Stimulated activated naive B cell treated with anti-CD40 and anti-IgM and Interleukin-4, amounts not matched to agents 10 μg/mL and 1 μg/mL and 100 μg/mL, for 72 hours (primary cell): Measurements from ENCODE around the gene YTHDF1.

ENCODE experiments used
- ATAC-seq, 2 donors: fragments of 150-1000 bp; cut with Tn5 transposase; replicated peaks; 2 replicates each; pipeline ENCODE4 v1.10.0; 2021; ENCODE audit warnings: moderate library complexity in 1 of 2
- DNase-seq: peaks from one replicate; pipeline ENCODE4 v3.0.0; 2021
- H3K27ac Mint-ChIP-seq: one replicate; pipeline ENCODE4 v1.8.0; 2022; ENCODE audit warnings: mild to moderate bottlenecking, mixed read lengths
- H3K27me3 Mint-ChIP-seq, 2 donors: one replicate each; pipeline ENCODE4 v1.8.0; 2022; ENCODE audit warnings: mixed read lengths in 2 of 2
- H3K36me3 Mint-ChIP-seq, 2 donors: one replicate each; pipeline ENCODE4 v1.8.0; 2022; ENCODE audit warnings: mixed read lengths in 2 of 2, mild to moderate bottlenecking in 1 of 2
- H3K4me1 Mint-ChIP-seq, 2 donors: one replicate each; pipeline ENCODE4 v1.8.0; 2022; ENCODE audit warnings: mixed read lengths in 2 of 2, mild to moderate bottlenecking in 1 of 2
- H3K4me3 Mint-ChIP-seq, 2 donors: one replicate each; pipeline ENCODE4 v1.8.0; 2022; ENCODE audit warnings: mild to moderate bottlenecking in 2 of 2, mixed read lengths in 2 of 2, moderate library complexity in 1 of 2
- H3K9me3 Mint-ChIP-seq, 2 donors: one replicate each; pipeline ENCODE4 v1.8.0; 2022; ENCODE audit warnings: mixed read lengths in 2 of 2, mild to moderate bottlenecking in 1 of 2

The YTHDF1 gene

GRCh38 chr20:63176427-63177133 is 39.4 kb downstream of the YTHDF1 start:
- no peak for ATAC-seq
- H3K27me3 Mint-ChIP-seq, result peaks cover 64 to 88% of the 10 kb centered on the region in 2 donors
- no peak for DNase-seq
- H3K36me3 Mint-ChIP-seq, result peaks cover 3% of the 10 kb centered on the region in 2 donors
- no peaks in the 10 kb centered on the region for H3K9me3 Mint-ChIP-seq
- peak overlapping the region; percentile 68 to 69 for H3K4me3 Mint-ChIP-seq
- peak overlapping the region; percentile 75 for H3K27ac Mint-ChIP-seq
- peaks cover 24 to 57% of the 10 kb centered on the region in 2 donors for H3K4me1 Mint-ChIP-seq

- Mint-ChIP-seq H3K4me1 (peaks cover 24 to 56% of the 10 kb centered on the region in 2 donors), H3K9me3 (no peaks in the 10 kb centered on the region), H3K27me3 (peaks cover 65 to 88% of the 10 kb centered on the region in 2 donors), H3K36me3 (peaks cover 3% of the 10 kb centered on the region in 2 donors), H3K27ac (peak overlapping the region; percentile 75), H3K4me3 (peak overlapping the region; percentile 68 to 69)
- ATAC-seq (no peak), DNase-seq (no peak)
These were observed 39.9 kb downstream of the YTHDF1 start for GRCh38 chr20:63176034-63176426.

DNA sequence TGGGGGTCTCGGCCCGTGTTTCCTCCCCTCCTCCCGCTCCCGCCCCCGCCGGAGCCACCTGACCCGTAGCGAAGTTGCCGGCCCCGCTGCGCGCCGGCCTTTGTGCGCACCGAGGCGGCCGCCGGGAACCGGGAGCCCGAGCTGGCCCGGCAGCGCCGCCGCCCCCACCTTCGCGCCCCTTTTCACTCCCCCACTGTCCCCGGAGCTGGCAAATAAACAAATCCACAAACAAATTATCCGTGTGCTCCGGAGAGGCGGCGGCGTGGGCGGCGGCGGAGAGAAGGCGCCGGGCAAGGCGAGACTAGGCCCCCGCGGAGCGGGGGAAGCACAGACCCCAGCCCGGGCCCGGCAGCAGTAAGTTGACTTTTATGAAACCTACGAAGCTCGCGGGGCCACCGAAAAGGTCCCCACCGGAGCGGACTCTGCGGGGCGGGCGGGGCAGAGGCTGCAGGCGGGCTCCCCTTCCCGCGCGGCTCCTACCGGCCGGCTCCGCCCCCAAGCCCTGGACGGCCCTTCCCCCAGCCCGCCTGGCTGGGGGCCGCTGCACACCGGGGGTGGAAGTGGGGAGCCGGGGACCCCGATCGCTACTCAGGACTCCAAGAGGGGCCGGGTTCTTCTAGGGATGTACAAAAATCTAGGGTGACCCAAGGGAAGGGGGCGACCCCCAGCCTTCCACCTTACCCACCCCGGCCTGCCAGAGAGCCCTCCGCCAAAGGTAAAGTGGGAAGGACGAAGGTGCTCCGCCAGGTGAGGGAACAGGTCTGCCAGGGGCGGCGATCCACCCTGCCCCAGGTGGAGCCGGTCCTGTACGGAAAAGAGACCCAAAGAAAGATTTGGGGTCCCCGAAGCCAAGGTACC is 40.7 kb downstream of the YTHDF1 start:
- Mint-ChIP-seq H3K36me3 (peaks cover 3% of the 10 kb centered on the region in 2 donors), H3K27ac (no peak overlapping the region), H3K9me3 (no peaks in the 10 kb centered on the region), H3K27me3 (peaks cover 61 to 87% of the 10 kb centered on the region in 2 donors), H3K4me3 (peak overlapping the region; percentile 41 to 44), H3K4me1 (peaks cover 21 to 49% of the 10 kb centered on the region in 2 donors)
- no peak for ATAC-seq
- no peak for DNase-seq

GRCh38 chr20:63174309-63175037 is 41.5 kb downstream of the YTHDF1 start:
- Mint-ChIP-seq H3K27me3 (peaks cover 65 to 87% of the 10 kb centered on the region in 2 donors), H3K4me3 (peak overlapping the region; percentile 60 to 72), H3K9me3 (no peaks in the 10 kb centered on the region), H3K36me3 (peaks cover 3% of the 10 kb centered on the region in 2 donors), H3K27ac (no peak overlapping the region), H3K4me1 (peaks cover 18 to 41% of the 10 kb centered on the region in 2 donors)
- DNase-seq (no peak), ATAC-seq (no peak)

GRCh38 chr20:63173552-63174191 is 42.3 kb downstream of the YTHDF1 start:
- peaks cover 3% of the 10 kb centered on the region in 2 donors for H3K36me3 Mint-ChIP-seq
- no peak overlapping the region for H3K27ac Mint-ChIP-seq
- no peak for DNase-seq
- ATAC-seq, result no peak
- H3K4me3 Mint-ChIP-seq, result no peak overlapping the region
- H3K27me3 Mint-ChIP-seq, result peaks cover 63 to 89% of the 10 kb centered on the region in 2 donors
- no peaks in the 10 kb centered on the region for H3K9me3 Mint-ChIP-seq
- H3K4me1 Mint-ChIP-seq, result peaks cover 16 to 37% of the 10 kb centered on the region in 2 donors

DNA sequence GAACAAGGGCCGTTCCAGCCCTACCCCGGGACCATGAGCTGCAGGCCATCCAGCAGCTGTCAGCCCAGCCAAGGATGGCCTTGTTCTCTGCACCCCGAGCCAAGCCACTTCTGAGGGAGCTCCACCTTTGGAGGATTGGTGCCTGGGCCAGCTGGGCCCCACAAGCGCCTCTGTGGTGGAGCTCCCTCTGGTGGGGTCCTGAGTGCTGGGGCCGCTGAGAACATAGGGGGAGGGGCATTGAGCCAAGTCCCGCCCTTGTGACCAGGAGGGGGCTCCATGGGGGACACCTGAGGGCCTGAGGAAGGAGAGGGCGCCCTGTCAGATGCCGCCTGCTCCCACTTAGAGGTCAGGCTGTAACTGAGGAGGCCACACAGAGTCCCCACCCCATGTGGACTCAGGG is 43.2 kb downstream of the YTHDF1 start:
- no peak for ATAC-seq
- no peak for DNase-seq
- H3K27me3 Mint-ChIP-seq, result peaks cover 59 to 84% of the 10 kb centered on the region in 2 donors

DNA sequence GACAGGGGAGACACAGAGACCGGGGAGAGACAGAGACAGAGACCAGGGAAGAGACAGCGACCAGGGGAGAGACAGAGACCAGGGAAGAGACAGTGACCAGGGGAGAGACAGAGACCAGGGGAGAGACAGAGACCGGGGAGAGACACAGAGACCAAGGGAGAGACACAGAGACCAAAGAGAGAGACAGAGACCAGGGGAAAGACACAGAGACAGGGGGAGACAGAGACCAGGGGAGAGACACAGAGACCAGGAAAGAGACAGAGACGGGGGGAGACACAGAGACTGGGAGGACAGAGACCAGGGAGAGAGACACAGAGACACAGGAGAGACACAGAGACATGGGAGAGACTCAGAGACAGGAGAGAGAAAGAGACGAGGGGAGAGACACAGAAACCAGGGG is 43.9 kb downstream of the YTHDF1 start:
- Mint-ChIP-seq H3K9me3 (no peaks in the 10 kb centered on the region), H3K36me3 (peaks cover 3% of the 10 kb centered on the region in 2 donors), H3K27ac (peak overlapping the region; percentile 6), H3K4me1 (peaks cover 13 to 29% of the 10 kb centered on the region in 2 donors), H3K27me3 (peaks cover 56 to 80% of the 10 kb centered on the region in 2 donors), H3K4me3 (no peak overlapping the region)
- no peak for DNase-seq
- ATAC-seq, result no peak

More for the DNA sequence above, 43.2 kb downstream of the YTHDF1 start:
- no peak overlapping the region for H3K4me3 Mint-ChIP-seq
- peaks cover 14 to 33% of the 10 kb centered on the region in 2 donors for H3K4me1 Mint-ChIP-seq
- H3K9me3 Mint-ChIP-seq, result no peaks in the 10 kb centered on the region
- H3K27ac Mint-ChIP-seq, result peak overlapping the region; percentile 25
- H3K36me3 Mint-ChIP-seq, result peaks cover 3% of the 10 kb centered on the region in 2 donors

GRCh38 chr20:63169681-63170080 is 46.2 kb downstream of the YTHDF1 start:
- Mint-ChIP-seq H3K36me3 (no peaks in the 10 kb centered on the region), H3K4me3 (no peak overlapping the region), H3K9me3 (no peaks in the 10 kb centered on the region), H3K4me1 (peaks cover 7% of the 10 kb centered on the region in 2 donors), H3K27ac (no peak overlapping the region), H3K27me3 (peaks cover 40 to 57% of the 10 kb centered on the region in 2 donors)
- DNase-seq, result no peak
- no peak for ATAC-seq

- ATAC-seq, result no peak
- H3K9me3 Mint-ChIP-seq, result no peaks in the 10 kb centered on the region
- no peaks in the 10 kb centered on the region for H3K36me3 Mint-ChIP-seq
- H3K4me1 Mint-ChIP-seq, result peaks cover 0 to 5% of the 10 kb centered on the region in 2 donors
- DNase-seq, result no peak
- no peak overlapping the region for H3K27ac Mint-ChIP-seq
- H3K27me3 Mint-ChIP-seq, result peaks cover 32 to 49% of the 10 kb centered on the region in 2 donors
- H3K4me3 Mint-ChIP-seq, result no peak overlapping the region
These were observed 47.1 kb downstream of the YTHDF1 start for GRCh38 chr20:63168861-63169260.

DNA sequence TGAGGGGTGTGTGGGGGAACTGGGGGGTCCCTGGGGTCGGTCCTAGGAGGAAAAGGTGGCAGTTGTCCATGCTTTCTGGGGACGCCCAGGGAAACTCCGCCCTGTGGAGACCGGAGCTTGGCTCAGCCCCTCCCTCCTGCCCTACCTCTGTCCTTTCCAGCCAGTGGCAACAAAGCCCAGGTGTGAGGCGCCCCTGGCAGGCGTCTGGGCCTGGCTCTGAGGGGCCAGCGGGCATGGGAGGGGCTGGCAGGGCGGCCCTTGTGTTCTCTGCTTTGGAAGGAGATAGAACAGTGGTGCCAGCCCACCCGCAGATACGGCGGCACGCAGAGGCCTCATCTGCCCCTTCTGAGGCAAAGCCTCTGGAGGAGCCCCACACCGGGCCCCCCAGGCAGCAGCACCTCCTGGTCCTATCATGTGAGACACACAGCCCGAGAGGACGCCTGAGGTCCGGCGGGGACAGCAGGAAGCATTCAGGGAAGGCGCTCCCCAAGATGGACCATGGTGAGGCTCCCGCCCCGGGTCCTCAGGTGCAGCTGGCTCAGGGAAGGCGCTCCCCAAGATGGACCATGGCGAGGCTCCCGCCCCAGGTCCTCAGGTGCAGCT is 47.9 kb downstream of the YTHDF1 start:
- peaks cover 28 to 47% of the 10 kb centered on the region in 2 donors for H3K27me3 Mint-ChIP-seq
- ATAC-seq (no peak), DNase-seq (no peak)
- H3K4me3 Mint-ChIP-seq, result no peak overlapping the region
- H3K36me3 Mint-ChIP-seq, result no peaks in the 10 kb centered on the region
- H3K9me3 Mint-ChIP-seq, result no peaks in the 10 kb centered on the region
- peaks cover 0 to 5% of the 10 kb centered on the region in 2 donors for H3K4me1 Mint-ChIP-seq
- H3K27ac Mint-ChIP-seq, result no peak overlapping the region

GRCh38 chr20:63167026-63167917 is 48.7 kb downstream of the YTHDF1 start:
- ATAC-seq (no peak), DNase-seq (no peak)
- no peaks in the 10 kb centered on the region for H3K36me3 Mint-ChIP-seq

GRCh38 chr20:63166193-63167020 is 49.5 kb downstream of the YTHDF1 start:
- no peaks in the 10 kb centered on the region for H3K36me3 Mint-ChIP-seq
- no peak overlapping the region for H3K27ac Mint-ChIP-seq
- H3K4me3 Mint-ChIP-seq, result no peak overlapping the region
- peaks cover 20 to 34% of the 10 kb centered on the region in 2 donors for H3K27me3 Mint-ChIP-seq
- no peaks in the 10 kb centered on the region for H3K4me1 Mint-ChIP-seq
- ATAC-seq (no peak), DNase-seq (no peak)
- H3K9me3 Mint-ChIP-seq, result no peaks in the 10 kb centered on the region

More at GRCh38 chr20:63167026-63167917, 48.7 kb downstream of the YTHDF1 start:
- no peak overlapping the region for H3K4me3 Mint-ChIP-seq
- peaks cover 25 to 40% of the 10 kb centered on the region in 2 donors for H3K27me3 Mint-ChIP-seq
- no peak overlapping the region for H3K27ac Mint-ChIP-seq
- H3K4me1 Mint-ChIP-seq, result peaks cover 0 to 5% of the 10 kb centered on the region in 2 donors
- H3K9me3 Mint-ChIP-seq, result no peaks in the 10 kb centered on the region
